Myometrial cell (primary cell): ENCODE data around the gene WDR88. TPM values are rescaled to one million over a fixed set of nuclear protein-coding genes. Genes with fewer than 3 reads are reported as not detected.

Source experiments
- total RNA-seq: library from RNA; depleted of rRNA; stranded (reverse); fragments of >200 nt; gene quantifications from 2 replicates; pipeline ENCODE4 v1.2.3, GENCODE V29; 2015

The WDR88 gene, protein sequence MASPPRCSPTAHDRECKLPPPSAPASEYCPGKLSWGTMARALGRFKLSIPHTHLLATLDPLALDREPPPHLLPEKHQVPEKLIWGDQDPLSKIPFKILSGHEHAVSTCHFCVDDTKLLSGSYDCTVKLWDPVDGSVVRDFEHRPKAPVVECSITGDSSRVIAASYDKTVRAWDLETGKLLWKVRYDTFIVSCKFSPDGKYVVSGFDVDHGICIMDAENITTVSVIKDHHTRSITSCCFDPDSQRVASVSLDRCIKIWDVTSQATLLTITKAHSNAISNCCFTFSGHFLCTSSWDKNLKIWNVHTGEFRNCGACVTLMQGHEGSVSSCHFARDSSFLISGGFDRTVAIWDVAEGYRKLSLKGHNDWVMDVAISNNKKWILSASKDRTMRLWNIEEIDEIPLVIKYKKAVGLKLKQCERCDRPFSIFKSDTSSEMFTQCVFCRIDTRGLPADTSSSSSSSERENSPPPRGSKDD
- total RNA-seq: not detected in 2 replicates

GRCh38 chr19:33132021-33132420, at the start of gene WDR88:
Gene WDR88, plus strand, starts transcription at chr19:33132114. Its CDS starts 56 bp downstream, at chr19:33132170.

DNA sequence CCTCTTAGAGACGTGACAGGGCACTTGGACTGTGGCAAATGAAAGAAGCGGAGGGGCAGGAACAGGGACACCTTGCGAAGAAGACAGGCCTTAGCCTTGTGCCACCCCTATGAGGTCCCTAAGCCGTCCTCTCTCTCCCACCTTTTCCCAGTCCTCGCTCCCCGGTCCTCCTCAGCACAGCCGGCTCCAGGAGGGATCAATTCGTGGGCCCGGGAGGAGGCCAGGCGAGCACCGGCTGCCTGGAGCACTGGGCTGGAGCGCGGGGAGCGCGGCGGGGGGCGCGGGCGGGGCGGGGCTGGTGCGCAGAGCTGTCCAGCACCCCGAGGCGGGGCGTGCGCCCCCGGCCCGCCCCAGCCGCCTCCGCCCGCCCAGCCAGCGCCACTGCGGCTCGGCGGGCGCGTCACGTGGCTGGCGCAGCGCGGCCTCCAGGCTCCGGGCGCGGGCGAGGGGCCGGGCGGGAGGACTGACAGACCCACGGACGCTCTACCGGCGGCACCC, 62.0 kb downstream of the WDR88 start, which contains the start of gene LRP3:
TSS of gene LRP3 (plus strand) at position 466 of the 498 bp plus-strand sequence. CDS start 456 bp downstream, outside the sequence.

Other genes starting within 250 kb of the WDR88 start
- 16.5 and 23.4 TPM in 2 replicates for gene CEP89, start 160.2 kb upstream of the WDR88 start, total RNA-seq
- 6.3 and 6.6 TPM in 2 replicates for gene FAAP24, start 159.9 kb upstream of the WDR88 start, total RNA-seq
- gene RHPN2, start 67.2 kb upstream of the WDR88 start, total RNA-seq: 2.3 and 2.6 TPM in 2 replicates
- gene GPATCH1, start 50.9 kb upstream of the WDR88 start, total RNA-seq: 3.5 and 5.1 TPM in 2 replicates
- 15.3 and 21.4 TPM in 2 replicates for gene LRP3, start 62.2 kb downstream of the WDR88 start, total RNA-seq
- gene SLC7A10, start 93.7 kb downstream of the WDR88 start, total RNA-seq: not detected in 2 replicates
- gene CEBPA, start 170.4 kb downstream of the WDR88 start, total RNA-seq: not detected in 2 replicates
- 22.5 TPM in 2 replicates for gene CEBPG, start 241.6 kb downstream of the WDR88 start, total RNA-seq